ENCODE measurements around the gene CEMIP. TPM values are rescaled to one million over a fixed set of nuclear protein-coding genes. Genes with fewer than 3 reads are reported as not detected.

The CEMIP gene
- polyA plus RNA-seq, 1 donor (not counting 4 experiments of a cell fraction or from before 2014, with no cell fraction given): 2.3 TPM

DNA sequence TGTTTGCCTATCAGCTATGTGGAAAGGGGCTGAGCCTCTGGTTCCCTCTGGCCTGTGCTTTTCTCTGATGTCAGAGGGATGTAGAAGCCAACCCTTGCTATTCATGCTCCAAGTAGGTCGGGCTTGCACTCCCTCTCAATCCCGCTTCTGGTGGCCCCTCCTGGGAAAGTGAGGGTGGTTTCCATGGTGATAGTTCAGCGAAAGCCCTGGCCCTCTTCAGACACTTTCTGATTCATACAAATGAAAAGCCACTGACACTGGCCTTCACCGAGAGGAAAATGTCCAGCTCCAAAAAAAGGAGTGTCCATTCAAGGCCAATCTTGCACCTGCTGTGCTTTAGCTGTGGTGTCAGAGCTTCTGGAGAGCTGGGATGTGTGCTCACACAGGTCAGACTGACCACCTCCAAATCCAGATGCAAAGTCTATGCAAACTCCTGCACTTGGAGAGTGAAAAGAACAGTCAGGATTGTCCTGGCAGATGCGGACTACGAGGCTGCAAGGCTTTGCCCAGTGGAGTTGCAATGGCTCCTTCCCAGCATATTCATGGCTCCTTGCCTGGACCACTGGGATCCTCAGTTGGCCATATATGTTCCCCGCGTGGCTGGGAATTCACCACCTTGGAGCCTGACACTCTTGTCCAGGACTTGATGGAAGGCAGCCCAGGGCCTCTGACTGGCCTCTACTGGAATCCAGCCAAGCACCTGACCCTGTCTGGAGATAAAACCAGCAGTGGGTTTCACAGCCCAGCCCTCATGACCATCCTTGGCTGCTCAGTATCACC lies 96.6 kb downstream of the CEMIP start:
- DNase-seq (ENCODE audit: low read depth, low spot score) (no peak), FAIRE-seq (no peak)
- Histone ChIP-seq H3K27me3 (ENCODE audit: control insufficient read depth, extremely low read depth, insufficient read depth, low read length) (no peaks in the 10 kb centered on the region), H3K4me1 (ENCODE audit: control insufficient read depth, extremely low read depth, insufficient read depth, low read length) (no peaks in the 10 kb centered on the region), H3K36me3 (ENCODE audit: control insufficient read depth in 2 of 2, extremely low read depth in 1 of 2, insufficient read depth in 2 of 2, low read length in 2 of 2) (no peaks in the 10 kb centered on the region), H3K9me1 (ENCODE audit: control insufficient read depth, extremely low read depth, insufficient read depth, low read length) (no peaks in the 10 kb centered on the region), H3K9ac (ENCODE audit: control insufficient read depth, extremely low read depth, insufficient read depth, low read length) (no peak overlapping the region), H2AFZ (ENCODE audit: control insufficient read depth, low read length) (no peak overlapping the region), H3K79me2 (ENCODE audit: control insufficient read depth, insufficient read depth, low read length) (no peaks in the 10 kb centered on the region), H3K9me3 (ENCODE audit: control insufficient read depth, low read depth, low read length) (no peaks in the 10 kb centered on the region), H3K4me3 (ENCODE audit: control insufficient read depth in 2 of 3, extremely low read depth in 1 of 3, insufficient read depth in 2 of 3, low read depth in 1 of 3, low read length in 3 of 3) (no peak overlapping the region), H3K27ac (ENCODE audit: control insufficient read depth, insufficient read depth, low read length) (no peak overlapping the region), H4K20me1 (ENCODE audit: control insufficient read depth, extremely low read depth, insufficient read depth, low read length) (no peaks in the 10 kb centered on the region), H3K4me2 (ENCODE audit: control insufficient read depth, extremely low read depth, insufficient read depth, low read depth, low read length) (no peak overlapping the region)
- dilution Hi-C loops (cut with MboI; ENCODE audit: extremely low pct_ligation_motif_present, low sequenced_read_pairs): no loop called here
- TF ChIP-seq EZH2 (IDR thresholded peaks at IDR 0.05; ENCODE audit: low read length): no peak
- TF ChIP-seq, protein P1, sequence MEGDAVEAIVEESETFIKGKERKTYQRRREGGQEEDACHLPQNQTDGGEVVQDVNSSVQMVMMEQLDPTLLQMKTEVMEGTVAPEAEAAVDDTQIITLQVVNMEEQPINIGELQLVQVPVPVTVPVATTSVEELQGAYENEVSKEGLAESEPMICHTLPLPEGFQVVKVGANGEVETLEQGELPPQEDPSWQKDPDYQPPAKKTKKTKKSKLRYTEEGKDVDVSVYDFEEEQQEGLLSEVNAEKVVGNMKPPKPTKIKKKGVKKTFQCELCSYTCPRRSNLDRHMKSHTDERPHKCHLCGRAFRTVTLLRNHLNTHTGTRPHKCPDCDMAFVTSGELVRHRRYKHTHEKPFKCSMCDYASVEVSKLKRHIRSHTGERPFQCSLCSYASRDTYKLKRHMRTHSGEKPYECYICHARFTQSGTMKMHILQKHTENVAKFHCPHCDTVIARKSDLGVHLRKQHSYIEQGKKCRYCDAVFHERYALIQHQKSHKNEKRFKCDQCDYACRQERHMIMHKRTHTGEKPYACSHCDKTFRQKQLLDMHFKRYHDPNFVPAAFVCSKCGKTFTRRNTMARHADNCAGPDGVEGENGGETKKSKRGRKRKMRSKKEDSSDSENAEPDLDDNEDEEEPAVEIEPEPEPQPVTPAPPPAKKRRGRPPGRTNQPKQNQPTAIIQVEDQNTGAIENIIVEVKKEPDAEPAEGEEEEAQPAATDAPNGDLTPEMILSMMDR (optimal IDR thresholded peaks at IDR 0.05 in 1 of 3, IDR thresholded peaks at IDR 0.05 in 1 of 3, conservative IDR thresholded peaks at IDR 0.05 in 1 of 3; ENCODE audit: extremely low read depth in 1 of 3, insufficient read depth in 2 of 3, low read length in 3 of 3): no peak

DNA sequence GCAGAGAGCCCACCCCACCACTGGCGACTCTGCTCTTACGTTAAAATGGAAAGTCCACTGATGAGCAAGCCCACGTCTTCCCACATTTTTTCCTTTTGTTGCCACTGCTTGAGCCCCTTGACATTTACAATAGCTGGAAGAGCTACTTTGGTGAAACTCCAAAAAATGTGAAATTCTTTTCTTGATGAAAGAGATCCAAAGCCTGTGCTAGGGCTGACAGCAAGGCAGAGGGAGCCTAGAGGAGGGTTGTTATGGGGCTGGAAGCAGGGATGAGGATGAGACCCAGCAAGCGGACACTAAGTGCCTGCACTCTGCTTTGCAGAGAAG lies 97.1 kb downstream of the CEMIP start:
- Histone ChIP-seq H3K27me3 (ENCODE audit: control insufficient read depth, extremely low read depth, insufficient read depth, low read length) (no peaks in the 10 kb centered on the region), H3K36me3 (ENCODE audit: control insufficient read depth in 2 of 2, extremely low read depth in 1 of 2, insufficient read depth in 2 of 2, low read length in 2 of 2) (no peaks in the 10 kb centered on the region), H3K79me2 (ENCODE audit: control insufficient read depth, insufficient read depth, low read length) (no peaks in the 10 kb centered on the region), H3K9me3 (ENCODE audit: control insufficient read depth, low read depth, low read length) (no peaks in the 10 kb centered on the region), H3K9ac (ENCODE audit: control insufficient read depth, extremely low read depth, insufficient read depth, low read length) (no peak overlapping the region), H3K27ac (ENCODE audit: control insufficient read depth, insufficient read depth, low read length) (no peak overlapping the region), H4K20me1 (ENCODE audit: control insufficient read depth, extremely low read depth, insufficient read depth, low read length) (no peaks in the 10 kb centered on the region), H3K4me2 (ENCODE audit: control insufficient read depth, extremely low read depth, insufficient read depth, low read depth, low read length) (no peak overlapping the region), H3K4me1 (ENCODE audit: control insufficient read depth, extremely low read depth, insufficient read depth, low read length) (no peaks in the 10 kb centered on the region), H2AFZ (ENCODE audit: control insufficient read depth, low read length) (no peak overlapping the region), H3K9me1 (ENCODE audit: control insufficient read depth, extremely low read depth, insufficient read depth, low read length) (no peaks in the 10 kb centered on the region), H3K4me3 (ENCODE audit: control insufficient read depth in 2 of 3, extremely low read depth in 1 of 3, insufficient read depth in 2 of 3, low read depth in 1 of 3, low read length in 3 of 3) (no peak overlapping the region)
- dilution Hi-C loops (cut with MboI; ENCODE audit: extremely low pct_ligation_motif_present, low sequenced_read_pairs): no loop called here
- FAIRE-seq: no peak
- no peak for TF ChIP-seq EZH2 (IDR thresholded peaks at IDR 0.05; ENCODE audit: low read length)
- TF ChIP-seq, protein P1 (optimal IDR thresholded peaks at IDR 0.05 in 1 of 3, IDR thresholded peaks at IDR 0.05 in 1 of 3, conservative IDR thresholded peaks at IDR 0.05 in 1 of 3; ENCODE audit: extremely low read depth in 1 of 3, insufficient read depth in 2 of 3, low read length in 3 of 3): no peak
- DNase-seq (ENCODE audit: low read depth, low spot score): no peak

Data from keratinocyte (primary cell).